DND-41 (cell line): Measurements from ENCODE around the gene LDHAL6B.

Experiments
- CTCF ChIP-seq: IDR thresholded peaks from 2 replicates; pipeline ENCODE4 v1.5.1; 2012; ENCODE audit warnings: borderline replicate concordance, low read length, moderate library complexity, mild to moderate bottlenecking; ENCODE audit not compliant: poor library complexity, severe bottlenecking; ENCODE audit errors: extremely low read depth
- EZH2 ChIP-seq: IDR thresholded peaks from 3 replicates; pipeline ENCODE4 v1.6.1; 2012; ENCODE audit warnings: borderline replicate concordance, low read depth, mild to moderate bottlenecking, moderate library complexity, low read length, inconsistent platforms; ENCODE audit not compliant: severe bottlenecking

- TF ChIP-seq CTCF (no peak), EZH2 (no peak)
Observed at GRCh38 chr15:59158701-59159034, 48.0 kb upstream of the LDHAL6B start.
